ENCODE data around the gene CYP26B1. TPM values are rescaled to one million over a fixed set of nuclear protein-coding genes. Genes with fewer than 3 reads are reported as not detected.

The CYP26B1 gene
- total RNA-seq, 4 donors from 2014 or later = 1.9 to 8.3 (median 5.2) TPM

- DNase-seq = no peak
- Histone ChIP-seq H3K4me1 (peaks cover 0 to 7% (median 0%) of the 10 kb centered on the region in 4 donors), H3K4me3 (no peak overlapping the region), H3K27me3 (no peaks in the 10 kb centered on the region), H3K9me3 (peaks cover 0 to 6% (median 0%) of the 10 kb centered on the region in 4 donors), H3K27ac (peak overlapping the region in 3 of 4 donors; percentile 36 to 82 (median 49)), H3K36me3 (peaks cover 0 to 15% (median 0%) of the 10 kb centered on the region in 3 donors)
- no peak for TF ChIP-seq POLR2A (IDR thresholded peaks at IDR 0.05)
- TF ChIP-seq CTCF (IDR thresholded peaks at IDR 0.05) = no peak
These were observed 35.4 kb upstream of the CYP26B1 start for GRCh38 chr2:72183016-72183415.

- Histone ChIP-seq H3K36me3 (peaks cover 0 to 19% (median 0%) of the 10 kb centered on the region in 3 donors), H3K9me3 (peaks cover 0 to 2% (median 0%) of the 10 kb centered on the region in 4 donors), H3K4me3 (no peak overlapping the region), H3K4me1 (peaks cover 0 to 7% (median 0%) of the 10 kb centered on the region in 4 donors), H3K27me3 (no peaks in the 10 kb centered on the region), H3K27ac (peak overlapping the region in 3 of 4 donors; percentile 36 to 82 (median 49))
- peak in 2 of 3 donors; percentile 75 to 78 for DNase-seq
- TF ChIP-seq POLR2A (IDR thresholded peaks at IDR 0.05) = no peak
- no peak for TF ChIP-seq CTCF (IDR thresholded peaks at IDR 0.05)
These were observed 34.9 kb upstream of the CYP26B1 start for GRCh38 chr2:72182547-72182946.

- TF ChIP-seq CTCF (IDR thresholded peaks at IDR 0.05) = no peak
- no peak for TF ChIP-seq POLR2A (IDR thresholded peaks at IDR 0.05)
- Histone ChIP-seq H3K9me3 (no peaks in the 10 kb centered on the region), H3K4me1 (peaks cover 0 to 7% (median 0%) of the 10 kb centered on the region in 4 donors), H3K27ac (no peak overlapping the region), H3K27me3 (no peaks in the 10 kb centered on the region), H3K36me3 (peaks cover 0 to 26% (median 0%) of the 10 kb centered on the region in 3 donors), H3K4me3 (no peak overlapping the region)
- no peak for DNase-seq
These were observed 34.0 kb upstream of the CYP26B1 start for GRCh38 chr2:72181616-72182015.

- H3K4me3 ChIP-seq = no peak overlapping the region
- H3K27ac ChIP-seq = no peak overlapping the region
- TF ChIP-seq CTCF (IDR thresholded peaks at IDR 0.05) (no peak), POLR2A (IDR thresholded peaks at IDR 0.05) (no peak)
These were observed 32.7 kb upstream of the CYP26B1 start for GRCh38 chr2:72180351-72180750.

GRCh38 chr2:72178551-72178950 is 30.9 kb upstream of the CYP26B1 start:
- no peaks in the 10 kb centered on the region for H3K9me3 ChIP-seq
- H3K4me1 ChIP-seq = peaks cover 0 to 7% (median 0%) of the 10 kb centered on the region in 4 donors
- no peak overlapping the region for H3K27ac ChIP-seq
- no peak for DNase-seq
- H3K4me3 ChIP-seq = no peak overlapping the region
- no peaks in the 10 kb centered on the region for H3K27me3 ChIP-seq
- TF ChIP-seq CTCF (IDR thresholded peaks at IDR 0.05) (no peak), POLR2A (IDR thresholded peaks at IDR 0.05) (no peak)
- H3K36me3 ChIP-seq = peaks cover 0 to 26% (median 0%) of the 10 kb centered on the region in 3 donors

More at GRCh38 chr2:72180351-72180750, 32.7 kb upstream of the CYP26B1 start:
- Histone ChIP-seq H3K27me3 (no peaks in the 10 kb centered on the region), H3K4me1 (peaks cover 0 to 7% (median 0%) of the 10 kb centered on the region in 4 donors), H3K9me3 (no peaks in the 10 kb centered on the region), H3K36me3 (peaks cover 0 to 26% (median 0%) of the 10 kb centered on the region in 3 donors)
- no peak for DNase-seq
